Peyer's patch (tissue), 4 donors: ENCODE measurements around the gene PRKCZ. TPM values are rescaled to one million over a fixed set of nuclear protein-coding genes. Genes with fewer than 3 reads are reported as not detected.

ENCODE experiments used
- DNase-seq, 3 donors: peaks; one replicate each; pipeline ENCODE4 v3.0.0-alpha.2; 2017 to 2019
- H3K27ac ChIP-seq, 4 donors: fragments of 200-600 bp; sonication (generic); one replicate each; pipeline ENCODE4 v1.5.1; 2016 to 2019
- H3K27me3 ChIP-seq, 2 donors: fragments of 200-600 bp; sonication (generic); one replicate each; pipeline ENCODE4 v1.5.1; 2019
- H3K36me3 ChIP-seq, 3 donors: fragments of 200-600 bp; sonication (generic); one replicate each; pipeline ENCODE4 v1.5.1; 2016 to 2019
- H3K4me1 ChIP-seq, 4 donors: fragments of 200-600 bp; sonication (generic); one replicate each; pipeline ENCODE4 v1.5.1; 2016 to 2019
- H3K4me3 ChIP-seq, 4 donors: fragments of 200-600 bp; sonication (generic); 1 replicate in 3 of 4; 2 replicates in 1 of 4; pipeline ENCODE4 v1.5.1; 2016 to 2019; ENCODE audit warnings: mild to moderate bottlenecking in 1 of 4
- H3K9me3 ChIP-seq, 4 donors: fragments of 200-600 bp; sonication (generic); one replicate each; pipeline ENCODE4 v1.5.1; 2016 to 2019; ENCODE audit warnings: mild to moderate bottlenecking in 1 of 4
- POLR2A ChIP-seq, 2 donors: fragments of 450-650 bp; IDR thresholded peaks; one replicate each; pipeline ENCODE4 v1.5.1; 2017; ENCODE audit warnings: antibody characterized with exemption in 2 of 2, mild to moderate bottlenecking in 2 of 2, moderate library complexity in 2 of 2
- total RNA-seq, 4 donors: library from RNA; depleted of rRNA; stranded (reverse); fragments of >200 nt; gene quantifications; one replicate each; pipeline ENCODE4 v1.1.0, GENCODE V29; 2016
- TF ChIP-seq, protein P1 (sequence below), 6 experiments: fragments of 450-650 bp in 4 of 6; fragments of 200-600 bp in 2 of 6; sonication (generic) in 1 of 6; IDR thresholded peaks; one replicate each; pipeline ENCODE4 v1.5.1; 2017 to 2019; ENCODE audit warnings: antibody characterized with exemption in 6 of 6, mild to moderate bottlenecking in 3 of 6, moderate library complexity in 1 of 6

The PRKCZ gene
- total RNA-seq, 4 donors from 2014 or later: 51.2 to 105 (median 93.6) TPM

DNA sequence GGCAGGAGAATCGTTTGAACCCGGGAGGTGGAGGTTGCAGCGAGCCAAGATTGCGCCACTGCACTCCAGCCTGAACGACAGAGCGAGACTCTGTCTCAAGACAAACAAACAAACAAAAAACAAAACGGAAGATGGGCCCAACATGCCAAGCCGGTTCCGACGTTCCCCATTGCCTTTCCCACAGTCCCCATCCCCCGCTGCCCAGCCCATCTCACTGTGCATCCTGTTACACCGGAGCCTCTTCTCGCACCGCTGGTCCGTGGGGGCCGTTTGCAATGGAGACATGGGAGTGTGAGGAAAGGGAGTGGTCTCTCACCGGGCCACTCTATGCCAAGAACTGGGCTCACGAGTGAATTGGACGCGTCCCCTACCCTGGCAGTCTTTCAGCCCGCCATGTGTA, 45.4 kb upstream of the PRKCZ start:
- TF ChIP-seq POLR2A (IDR thresholded peaks at IDR 0.05): no peak
- TF ChIP-seq, protein P1, sequence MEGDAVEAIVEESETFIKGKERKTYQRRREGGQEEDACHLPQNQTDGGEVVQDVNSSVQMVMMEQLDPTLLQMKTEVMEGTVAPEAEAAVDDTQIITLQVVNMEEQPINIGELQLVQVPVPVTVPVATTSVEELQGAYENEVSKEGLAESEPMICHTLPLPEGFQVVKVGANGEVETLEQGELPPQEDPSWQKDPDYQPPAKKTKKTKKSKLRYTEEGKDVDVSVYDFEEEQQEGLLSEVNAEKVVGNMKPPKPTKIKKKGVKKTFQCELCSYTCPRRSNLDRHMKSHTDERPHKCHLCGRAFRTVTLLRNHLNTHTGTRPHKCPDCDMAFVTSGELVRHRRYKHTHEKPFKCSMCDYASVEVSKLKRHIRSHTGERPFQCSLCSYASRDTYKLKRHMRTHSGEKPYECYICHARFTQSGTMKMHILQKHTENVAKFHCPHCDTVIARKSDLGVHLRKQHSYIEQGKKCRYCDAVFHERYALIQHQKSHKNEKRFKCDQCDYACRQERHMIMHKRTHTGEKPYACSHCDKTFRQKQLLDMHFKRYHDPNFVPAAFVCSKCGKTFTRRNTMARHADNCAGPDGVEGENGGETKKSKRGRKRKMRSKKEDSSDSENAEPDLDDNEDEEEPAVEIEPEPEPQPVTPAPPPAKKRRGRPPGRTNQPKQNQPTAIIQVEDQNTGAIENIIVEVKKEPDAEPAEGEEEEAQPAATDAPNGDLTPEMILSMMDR (IDR thresholded peaks at IDR 0.05): no peak
- H3K27ac ChIP-seq: no peak overlapping the region
- H3K9me3 ChIP-seq: no peaks in the 10 kb centered on the region
- no peak overlapping the region for H3K4me3 ChIP-seq
- no peaks in the 10 kb centered on the region for H3K36me3 ChIP-seq
- no peaks in the 10 kb centered on the region for H3K27me3 ChIP-seq
- peaks cover 0 to 5% (median 0%) of the 10 kb centered on the region in 4 donors for H3K4me1 ChIP-seq
- DNase-seq: no peak

DNA sequence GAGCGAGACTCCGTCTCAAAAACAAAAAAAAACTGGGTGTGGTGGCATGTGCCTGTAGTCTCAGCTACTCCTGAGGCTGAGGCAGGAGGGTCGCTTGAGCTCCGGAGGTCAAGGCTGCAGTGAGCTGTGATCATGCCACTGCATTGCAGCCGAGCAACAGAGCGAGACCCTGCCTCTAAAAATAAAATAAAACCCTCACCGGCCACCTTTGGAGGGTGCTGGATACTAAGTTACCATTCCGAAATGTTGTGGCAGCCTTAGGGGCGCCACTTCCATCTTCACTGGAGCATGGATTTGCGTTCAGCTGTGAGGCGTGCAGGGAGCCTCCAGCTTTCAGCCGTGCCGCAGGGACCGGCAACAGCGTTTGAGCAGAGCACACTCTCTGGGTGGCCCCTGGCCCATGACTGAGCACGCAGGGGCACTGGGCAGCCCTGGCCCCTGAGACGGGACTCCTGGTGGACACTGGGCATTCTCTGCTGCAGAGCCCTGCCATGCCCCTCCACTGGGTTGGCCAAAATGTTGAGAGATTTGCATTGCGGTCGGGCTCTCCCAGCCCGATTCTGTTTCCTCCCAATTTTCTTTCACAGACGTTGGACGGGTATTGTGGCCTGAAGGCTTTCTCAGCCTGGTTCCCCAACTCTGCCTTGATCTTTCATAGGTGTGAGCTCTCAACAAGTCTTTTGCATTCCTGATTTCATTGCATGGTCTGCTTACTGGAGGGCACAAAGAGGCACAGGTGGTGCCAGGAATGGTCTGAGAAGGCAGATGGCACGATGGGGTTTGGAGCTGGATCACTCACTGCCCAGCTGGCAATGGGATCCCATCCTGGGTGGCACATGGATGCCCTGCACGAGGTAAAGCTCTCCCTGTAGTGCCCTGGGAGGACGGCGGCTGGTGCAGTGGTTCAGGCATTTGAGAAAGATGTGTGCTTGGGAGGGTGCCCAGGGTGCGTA, 40.8 kb upstream of the PRKCZ start:
- H3K9me3 ChIP-seq: no peaks in the 10 kb centered on the region
- H3K36me3 ChIP-seq: no peaks in the 10 kb centered on the region
- H3K27ac ChIP-seq: no peak overlapping the region
- DNase-seq: no peak
- H3K27me3 ChIP-seq: no peaks in the 10 kb centered on the region
- no peak overlapping the region for H3K4me3 ChIP-seq
- no peaks in the 10 kb centered on the region for H3K4me1 ChIP-seq
- TF ChIP-seq POLR2A (IDR thresholded peaks at IDR 0.05): no peak
- TF ChIP-seq, protein P1 (IDR thresholded peaks at IDR 0.05): no peak

DNA sequence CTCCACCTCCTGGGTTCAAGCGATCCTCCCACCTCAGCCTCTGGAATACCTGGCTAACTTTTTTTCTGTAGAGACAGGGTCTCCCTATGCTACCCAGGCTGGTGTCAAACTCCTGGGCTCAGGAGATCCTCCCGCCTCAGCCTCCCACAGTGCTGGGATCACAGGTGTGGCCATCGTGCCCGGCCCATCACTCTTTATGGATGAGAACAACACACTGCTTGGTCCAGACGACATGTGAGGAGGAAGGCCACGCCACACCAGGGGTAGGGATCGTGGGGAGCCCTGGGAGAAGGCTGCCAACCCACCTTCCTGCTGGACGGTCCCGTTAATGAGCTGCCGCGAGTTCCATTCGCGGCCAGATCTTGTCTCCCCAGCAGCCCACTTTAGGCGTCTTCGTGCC, 36.0 kb upstream of the PRKCZ start:
- no peak overlapping the region for H3K27ac ChIP-seq
- no peak for TF ChIP-seq POLR2A (IDR thresholded peaks at IDR 0.05)
- TF ChIP-seq, protein P1 (IDR thresholded peaks at IDR 0.05): no peak
- H3K27me3 ChIP-seq: peaks cover 0 to 7% of the 10 kb centered on the region in 2 donors
- H3K9me3 ChIP-seq: peaks cover 0 to 3% (median 0%) of the 10 kb centered on the region in 4 donors
- no peaks in the 10 kb centered on the region for H3K36me3 ChIP-seq
- H3K4me3 ChIP-seq: no peak overlapping the region
- DNase-seq: no peak
- no peaks in the 10 kb centered on the region for H3K4me1 ChIP-seq

DNA sequence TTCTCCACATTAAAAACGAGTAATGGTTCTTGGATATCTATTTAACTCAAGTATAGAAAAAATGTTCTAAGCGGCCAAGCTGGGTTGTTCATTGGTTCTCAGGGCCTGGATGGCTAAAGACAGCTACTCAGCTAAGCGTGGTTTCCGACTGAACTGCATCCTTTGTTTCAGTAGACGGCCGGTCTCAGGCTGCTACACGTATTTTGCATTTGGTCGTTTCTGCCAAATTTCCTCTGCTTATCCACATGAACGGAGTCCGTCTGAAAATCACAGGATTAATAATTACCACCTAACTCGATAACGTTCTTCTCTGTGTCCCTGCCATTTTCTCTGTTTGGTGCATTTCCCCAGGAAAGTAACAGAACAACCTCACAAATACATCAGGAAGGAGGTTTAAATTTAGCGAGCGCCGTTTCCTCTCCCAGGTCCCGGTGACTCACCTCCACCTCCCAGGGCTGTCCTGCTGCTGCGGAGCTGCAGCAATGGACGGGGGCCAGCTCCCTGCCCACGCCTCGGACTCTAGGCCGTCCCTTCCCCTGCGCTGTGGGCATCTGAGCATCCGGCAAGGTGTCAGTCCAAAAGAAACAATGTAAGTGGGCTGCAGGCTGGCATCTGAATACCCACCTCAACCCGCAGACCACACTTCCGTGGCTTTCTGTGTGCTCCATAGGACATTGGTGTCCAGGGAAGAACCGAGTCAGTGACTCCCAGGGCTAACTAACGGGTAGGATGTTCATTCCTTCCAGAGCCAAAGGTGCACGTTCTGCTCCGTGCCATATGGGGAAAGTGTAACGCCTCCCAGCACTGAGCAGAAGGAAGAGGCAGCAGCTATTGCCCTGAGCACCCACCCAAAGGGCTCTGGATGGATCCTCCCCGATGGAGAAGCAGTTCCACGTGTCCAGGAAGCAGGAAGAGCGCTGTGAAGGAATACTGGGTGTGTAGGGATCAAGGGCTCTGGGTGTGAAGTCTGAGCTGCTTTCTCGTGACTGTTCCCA, 35.2 kb upstream of the PRKCZ start:
- TF ChIP-seq, protein P1 (IDR thresholded peaks at IDR 0.05): no peak
- no peak for TF ChIP-seq POLR2A (IDR thresholded peaks at IDR 0.05)
- no peak for DNase-seq
- Histone ChIP-seq H3K27ac (no peak overlapping the region), H3K36me3 (no peaks in the 10 kb centered on the region), H3K9me3 (peaks cover 0 to 3% (median 0%) of the 10 kb centered on the region in 4 donors), H3K27me3 (peaks cover 0 to 15% of the 10 kb centered on the region in 2 donors), H3K4me3 (no peak overlapping the region), H3K4me1 (peaks cover 0 to 7% (median 3%) of the 10 kb centered on the region in 4 donors)

DNA sequence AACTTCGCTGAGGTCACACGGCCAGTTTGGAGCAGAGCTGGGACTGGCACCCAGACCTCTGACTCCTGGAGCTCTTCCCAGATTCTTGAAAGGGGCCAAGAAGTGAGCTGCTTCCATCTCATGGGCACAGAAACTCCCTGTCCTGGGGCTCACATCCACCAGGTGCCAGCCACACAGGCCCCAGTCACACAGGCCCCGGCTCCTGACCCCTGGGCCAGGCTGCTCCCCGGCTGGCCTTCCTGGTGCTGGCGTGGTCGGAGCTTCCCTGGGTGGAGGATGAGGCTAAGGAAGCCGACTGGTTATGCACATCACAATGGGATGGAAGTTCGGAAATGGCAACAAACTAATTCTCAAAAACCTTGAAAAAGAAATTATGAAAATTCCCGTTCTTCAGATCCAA, 34.1 kb upstream of the PRKCZ start:
- Histone ChIP-seq H3K27me3 (peaks cover 0 to 24% of the 10 kb centered on the region in 2 donors), H3K36me3 (no peaks in the 10 kb centered on the region)
- TF ChIP-seq, protein P1 (IDR thresholded peaks at IDR 0.05): no peak
- no peak for TF ChIP-seq POLR2A (IDR thresholded peaks at IDR 0.05)

More for the DNA sequence above, 34.1 kb upstream of the PRKCZ start:
- no peak for DNase-seq
- Histone ChIP-seq H3K4me3 (no peak overlapping the region), H3K27ac (no peak overlapping the region), H3K9me3 (peaks cover 0 to 3% (median 0%) of the 10 kb centered on the region in 4 donors), H3K4me1 (peaks cover 0 to 8% (median 3%) of the 10 kb centered on the region in 4 donors)
